RWPE1 (cell line): ENCODE results near the gene CLN3.

Source experiments
- CTCF ChIA-PET: fragments of 350-600 bp; sonication (Branson Sonifier 250); formaldehyde crosslinking; extraction: SDS; loops from one replicate; lab custom pipeline; 2021; lab: Yijun Ruan, JAX
- POLR2A ChIA-PET: fragments of 400-600 bp; formaldehyde crosslinking; extraction: SDS; loops from one replicate; lab custom pipeline; 2020; ENCODE audit warnings: antibody characterized with exemption; ENCODE audit not compliant: low non-redundant PET; lab: Yijun Ruan, JAX
- DNase-seq: peaks from one replicate; pipeline ENCODE4 v3.0.0; 2012; ENCODE audit warnings: low spot score
- H3K27ac ChIP-seq: fragments of 450-650 bp; 2 replicates; pipeline ENCODE4 v1.5.1; 2017
- TF ChIP-seq, protein P1 (sequence below): fragments of 450-650 bp; conservative IDR thresholded peaks from 2 replicates; pipeline ENCODE4 v1.5.1; 2017; ENCODE audit warnings: low read depth, mild to moderate bottlenecking

The CLN3 gene

GRCh38 chr16:28491970-28492474, at the start of gene CLN3:
TSS of gene CLN3 (minus strand) at chr16:28492074. CDS start at chr16:28491759, 315 bp downstream.
- TF ChIP-seq, protein P1, sequence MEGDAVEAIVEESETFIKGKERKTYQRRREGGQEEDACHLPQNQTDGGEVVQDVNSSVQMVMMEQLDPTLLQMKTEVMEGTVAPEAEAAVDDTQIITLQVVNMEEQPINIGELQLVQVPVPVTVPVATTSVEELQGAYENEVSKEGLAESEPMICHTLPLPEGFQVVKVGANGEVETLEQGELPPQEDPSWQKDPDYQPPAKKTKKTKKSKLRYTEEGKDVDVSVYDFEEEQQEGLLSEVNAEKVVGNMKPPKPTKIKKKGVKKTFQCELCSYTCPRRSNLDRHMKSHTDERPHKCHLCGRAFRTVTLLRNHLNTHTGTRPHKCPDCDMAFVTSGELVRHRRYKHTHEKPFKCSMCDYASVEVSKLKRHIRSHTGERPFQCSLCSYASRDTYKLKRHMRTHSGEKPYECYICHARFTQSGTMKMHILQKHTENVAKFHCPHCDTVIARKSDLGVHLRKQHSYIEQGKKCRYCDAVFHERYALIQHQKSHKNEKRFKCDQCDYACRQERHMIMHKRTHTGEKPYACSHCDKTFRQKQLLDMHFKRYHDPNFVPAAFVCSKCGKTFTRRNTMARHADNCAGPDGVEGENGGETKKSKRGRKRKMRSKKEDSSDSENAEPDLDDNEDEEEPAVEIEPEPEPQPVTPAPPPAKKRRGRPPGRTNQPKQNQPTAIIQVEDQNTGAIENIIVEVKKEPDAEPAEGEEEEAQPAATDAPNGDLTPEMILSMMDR, result no peak
- ChIA-PET POLR2A (interaction anchor here (0.6 kb wide), 3 partner anchors 13 to 52 kb away, joined by 3 to 5 read pairs (median 5); no protein-coding TSS in a partner anchor), CTCF (interaction anchor here (0.6 to 0.7 kb wide), 5 partner anchors 41 to 1206 kb away, joined by 3 to 6 read pairs (median 3); no protein-coding TSS in a partner anchor)
- peak; percentile 93 for DNase-seq
- H3K27ac ChIP-seq, result peak within 1 kb of the TSS; percentile 89

- POLR2A ChIA-PET, result no interaction called here
- H3K27ac ChIP-seq, result peak overlapping the region; percentile 94
- no peak for DNase-seq
- CTCF ChIA-PET, result interaction anchor here (1.3 kb wide), 1 partner anchor 219 kb away, joined by 3 read pairs; no protein-coding TSS in a partner anchor
- TF ChIP-seq, protein P1, result no peak
Measured at GRCh38 chr16:28540346-28540745, 48.5 kb upstream of the CLN3 start.

DNA sequence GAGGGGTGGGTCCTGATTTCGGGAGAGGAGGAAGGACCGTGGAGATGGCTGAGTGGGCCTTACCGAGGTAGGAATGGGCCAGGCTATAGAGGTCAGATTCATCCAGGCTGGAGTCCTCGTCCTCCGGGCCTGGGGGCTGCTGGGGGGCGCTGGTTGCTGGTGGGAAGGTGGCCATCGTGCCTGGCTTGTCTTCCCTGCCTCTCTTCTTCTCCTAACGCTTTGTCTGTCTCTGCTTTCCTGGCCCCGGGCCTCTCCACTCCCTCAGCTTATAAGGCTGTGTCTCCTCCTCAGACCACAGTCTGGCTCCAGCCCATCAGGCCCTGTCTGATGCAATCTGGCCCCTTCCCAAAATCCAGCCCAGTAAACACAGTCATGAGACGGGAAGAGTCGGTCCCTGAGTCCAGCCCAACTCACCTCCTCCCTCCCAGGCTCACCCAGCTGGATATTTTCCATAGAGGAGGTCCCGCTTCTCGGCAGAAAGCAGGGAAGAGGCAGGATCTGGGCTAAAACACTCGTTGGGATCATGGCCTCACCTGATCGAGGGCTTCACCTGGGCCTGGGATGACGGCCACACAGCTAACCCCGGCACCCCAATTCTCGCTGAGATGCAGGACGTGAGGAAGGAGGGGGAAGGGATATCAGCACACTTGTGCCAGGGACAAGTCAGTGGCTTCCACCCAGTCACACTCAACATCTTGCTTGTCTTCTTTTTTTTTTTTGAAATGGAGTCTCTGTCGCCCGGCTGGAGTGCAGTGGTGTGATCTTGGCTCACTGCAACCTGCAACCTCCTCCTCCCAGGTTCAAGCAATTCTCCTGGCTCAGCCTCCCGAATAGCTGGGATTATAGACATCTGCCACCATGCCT, 47.1 kb upstream of the CLN3 start, which contains the start of gene NUPR1:
Gene NUPR1 (minus strand): TSS at position 242 of the 864 bp plus-strand sequence. CDS start 67 bp downstream, at position 175.
- POLR2A ChIA-PET, result interaction anchor here (0.5 to 0.8 kb wide), 2 partner anchors 48 to 324 kb away, joined by 3 to 4 read pairs; no protein-coding TSS in a partner anchor
- CTCF ChIA-PET, result no interaction called here
- peak; percentile 90 for DNase-seq
- TF ChIP-seq, protein P1, result no peak
- peak within 1 kb of the TSS; percentile 94 for H3K27ac ChIP-seq

DNA sequence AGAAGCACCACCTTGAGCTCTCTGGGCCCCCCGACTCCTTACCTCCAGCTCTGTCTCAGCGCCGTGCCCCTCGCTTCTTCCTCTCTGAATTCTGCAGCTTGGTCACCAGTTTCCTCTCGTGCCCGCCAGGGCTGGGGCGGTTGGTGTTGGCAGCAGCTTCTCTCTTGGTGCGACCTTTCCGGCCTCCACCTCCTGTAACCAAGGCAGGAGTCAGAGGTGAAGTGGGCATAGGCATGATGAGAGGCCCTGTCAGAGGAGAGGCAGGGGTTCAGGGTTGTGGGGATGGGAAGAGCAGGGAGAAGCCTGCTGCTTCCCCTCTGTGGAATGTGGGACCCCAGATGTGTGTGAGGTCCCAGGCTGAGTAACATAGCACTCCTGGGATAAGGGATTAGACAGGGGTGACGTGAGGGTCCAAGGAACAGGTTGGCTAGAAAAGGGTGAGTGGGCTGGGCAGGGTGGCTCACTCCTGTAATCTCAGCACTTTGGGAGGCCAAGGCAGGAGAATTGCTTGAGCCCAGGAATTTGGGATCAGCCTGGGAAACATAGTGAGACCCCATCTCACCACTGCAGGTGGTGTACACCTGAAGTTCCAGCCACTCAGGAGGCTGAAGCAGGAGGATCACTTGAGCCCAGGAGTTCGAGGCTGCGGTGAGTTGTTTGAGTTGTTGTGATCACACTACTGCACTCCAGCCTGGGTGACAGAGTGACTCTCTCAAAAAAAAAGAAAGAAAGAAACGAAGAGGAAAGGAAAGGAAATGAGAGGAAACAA, 46.3 kb upstream of the CLN3 start:
- ChIA-PET CTCF (no interaction called here), POLR2A (interaction anchor here (0.8 kb wide), 1 partner anchor 48 kb away, joined by 3 read pairs; no protein-coding TSS in a partner anchor)
- TF ChIP-seq, protein P1, result no peak
- H3K27ac ChIP-seq, result peak overlapping the region; percentile 94
- no peak for DNase-seq

- H3K27ac ChIP-seq, result peak overlapping the region; percentile 94
- POLR2A ChIA-PET, result no interaction called here
- DNase-seq, result peak; percentile 59
- TF ChIP-seq, protein P1, result no peak
- CTCF ChIA-PET, result no interaction called here
Measured at GRCh38 chr16:28537076-28537475, 45.2 kb upstream of the CLN3 start.
